ENCODE results near the gene ERVW-1.

- no peak for TF ChIP-seq CTCF (IDR thresholded peaks at IDR 0.05)
- no peak for TF ChIP-seq EP300 (IDR thresholded peaks at IDR 0.05)
These were observed 19.1 kb upstream of the ERVW-1 start for GRCh38 chr7:92496876-92497275.
